Hippocampal formation (tissue), 2 donors: Measurements from ENCODE around the gene PLAAT3.
"Not testable (repeated sequence)": the region's sequence is repeated elsewhere in the genome, so short reads cannot be mapped to it uniquely, and the experiment has no call there.

Experiments
- DNase-seq, 2 donors: peaks; one replicate each; lab custom pipeline; 2025; lab: John Stamatoyannopoulos, UW

PLAAT3 gene

GRCh38 chr11:63567044-63567840 is 47.0 kb downstream of the PLAAT3 start:
- no peak for DNase-seq

DNA sequence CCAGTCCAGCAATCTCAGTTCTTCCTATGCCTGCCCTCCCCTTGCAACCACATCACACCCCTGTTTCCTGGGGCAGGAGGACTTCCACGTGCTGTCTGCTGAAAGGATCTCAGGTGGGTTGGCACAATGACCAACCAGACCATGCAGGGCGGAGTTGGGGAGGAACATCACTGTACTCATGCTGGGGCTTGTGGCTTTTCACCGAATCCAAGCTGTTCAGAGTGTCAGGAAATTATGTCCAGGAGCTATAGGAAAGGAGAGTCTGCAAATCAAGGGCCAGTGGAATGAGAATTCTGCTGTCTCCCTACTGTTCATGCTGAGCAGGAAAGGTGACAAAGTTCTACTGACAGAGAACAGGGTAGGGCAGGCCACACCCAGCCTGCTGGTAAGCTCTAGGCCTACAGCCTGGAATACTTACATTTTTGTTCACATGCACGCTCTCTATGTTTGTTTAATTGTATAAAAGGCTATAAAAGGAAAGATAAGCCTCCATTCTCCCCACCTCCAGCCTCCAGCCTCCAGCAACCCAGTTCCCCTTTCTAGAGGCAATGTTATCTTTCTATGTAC is 49.4 kb downstream of the PLAAT3 start:
- DNase-seq = no peak

DNA sequence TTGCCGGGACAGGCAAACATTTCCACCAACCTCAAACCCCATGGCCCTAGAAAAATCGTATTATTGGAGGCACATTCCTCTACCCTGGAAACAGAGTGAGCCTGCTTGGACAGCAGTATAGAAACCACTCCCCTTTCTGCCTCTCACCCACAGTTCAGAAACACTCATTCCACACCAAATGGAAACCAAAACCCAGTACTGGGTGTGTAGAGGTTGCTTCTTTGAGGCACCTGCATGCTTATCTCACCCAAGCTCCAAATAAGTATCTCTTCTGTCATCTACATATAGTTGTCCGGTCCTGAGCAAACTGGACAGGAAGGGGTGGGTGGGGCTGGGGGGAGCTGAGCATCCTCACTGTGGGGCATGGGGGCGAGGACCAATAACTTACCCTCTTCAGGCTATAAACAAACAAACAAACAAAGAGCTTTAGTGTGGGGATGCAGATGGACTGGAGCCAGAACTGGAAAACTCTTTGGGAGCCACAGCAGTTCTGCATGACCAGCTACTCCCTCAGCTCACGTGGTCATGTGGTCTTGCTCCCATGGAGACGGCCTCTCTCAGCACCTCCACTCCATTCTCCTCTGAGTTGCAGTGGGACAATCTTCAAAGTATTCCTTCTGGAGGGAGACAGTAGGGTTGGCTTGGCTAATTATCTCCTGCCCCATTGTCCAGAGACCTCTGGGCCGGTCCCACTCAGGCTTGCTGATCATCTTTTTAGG is 50.0 kb downstream of the PLAAT3 start:
- DNase-seq = peak in 1 of 2 donors; percentile 25

- no peak for DNase-seq
These were observed 50.8 kb downstream of the PLAAT3 start, which contains the start of gene PLAAT2 for GRCh38 chr11:63563201-63564055. Gene PLAAT2 (minus strand): TSS chr11:63563379. CDS start chr11:63563324, 55 bp downstream.

- DNase-seq = no peak
These were observed 53.6 kb downstream of the PLAAT3 start for GRCh38 chr11:63560506-63561180.

- DNase-seq = no peak
These were observed 55.6 kb downstream of the PLAAT3 start for GRCh38 chr11:63558459-63559157.

GRCh38 chr11:63557570-63557969 is 56.7 kb downstream of the PLAAT3 start:
- no peak for DNase-seq

- no peak for DNase-seq
These were observed 57.7 kb downstream of the PLAAT3 start for GRCh38 chr11:63556404-63557013.

GRCh38 chr11:63554877-63555223 is 59.4 kb downstream of the PLAAT3 start:
- no peak for DNase-seq

DNA sequence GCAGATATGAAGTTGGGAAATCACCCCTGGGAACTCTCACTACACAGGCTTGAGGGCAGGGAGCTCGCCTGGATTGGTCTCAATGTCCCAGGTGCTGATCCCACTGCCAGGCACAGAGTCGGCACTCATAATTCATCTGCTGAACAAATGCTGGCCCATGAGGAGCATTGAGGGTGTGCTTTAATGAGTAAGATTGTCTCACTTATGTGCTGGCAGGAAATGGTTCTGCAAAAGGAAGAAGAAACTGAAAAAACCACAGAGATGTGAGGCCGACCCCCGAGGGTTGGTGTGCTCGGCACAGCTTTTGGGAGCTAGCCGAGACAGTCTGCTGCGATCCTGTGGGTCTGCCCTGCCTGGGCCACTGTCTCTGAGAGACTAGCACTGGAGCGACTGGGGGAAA is 60.5 kb downstream of the PLAAT3 start:
- no peak for DNase-seq

DNA sequence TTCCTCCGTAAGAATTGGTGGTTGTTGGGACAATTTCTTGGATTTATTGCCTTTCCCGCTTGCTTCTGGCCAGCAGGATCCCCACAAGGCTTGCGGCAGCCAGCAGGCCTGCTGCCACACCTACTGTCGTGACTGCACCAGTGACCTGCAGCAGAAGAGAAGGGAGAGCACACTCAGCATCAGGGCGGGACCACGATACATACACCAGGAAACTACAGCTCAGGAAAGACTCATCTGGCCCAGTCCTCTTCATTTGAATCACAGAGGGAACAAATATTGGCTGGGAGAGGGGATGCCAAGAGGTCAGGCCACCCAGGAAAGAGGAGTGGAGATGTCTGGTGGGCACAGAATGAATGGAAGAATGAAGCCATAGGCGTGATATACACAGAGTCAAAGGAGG is 61.3 kb downstream of the PLAAT3 start:
- no peak for DNase-seq

DNA sequence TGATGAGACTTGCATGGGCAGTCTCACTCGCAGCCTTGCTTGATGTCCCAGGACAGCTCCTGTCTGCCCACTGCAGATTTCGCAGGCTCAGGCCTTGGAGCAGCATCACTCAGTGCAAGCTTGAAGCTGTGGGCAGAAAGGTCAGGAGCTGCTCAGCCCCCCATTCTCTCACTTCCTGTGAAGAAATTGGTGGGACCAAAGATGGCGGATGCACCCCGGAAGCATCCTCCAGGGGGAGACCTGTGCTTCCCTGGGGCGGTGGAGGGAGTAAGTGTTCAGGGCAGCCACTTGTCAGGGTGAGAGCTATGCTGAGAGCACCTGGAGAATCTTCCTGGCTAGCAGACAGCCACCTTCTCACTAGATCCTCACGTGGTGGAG is 62.4 kb downstream of the PLAAT3 start:
- DNase-seq = no peak

- no peak for DNase-seq
These were observed 62.9 kb downstream of the PLAAT3 start for GRCh38 chr11:63551091-63551888.

DNA sequence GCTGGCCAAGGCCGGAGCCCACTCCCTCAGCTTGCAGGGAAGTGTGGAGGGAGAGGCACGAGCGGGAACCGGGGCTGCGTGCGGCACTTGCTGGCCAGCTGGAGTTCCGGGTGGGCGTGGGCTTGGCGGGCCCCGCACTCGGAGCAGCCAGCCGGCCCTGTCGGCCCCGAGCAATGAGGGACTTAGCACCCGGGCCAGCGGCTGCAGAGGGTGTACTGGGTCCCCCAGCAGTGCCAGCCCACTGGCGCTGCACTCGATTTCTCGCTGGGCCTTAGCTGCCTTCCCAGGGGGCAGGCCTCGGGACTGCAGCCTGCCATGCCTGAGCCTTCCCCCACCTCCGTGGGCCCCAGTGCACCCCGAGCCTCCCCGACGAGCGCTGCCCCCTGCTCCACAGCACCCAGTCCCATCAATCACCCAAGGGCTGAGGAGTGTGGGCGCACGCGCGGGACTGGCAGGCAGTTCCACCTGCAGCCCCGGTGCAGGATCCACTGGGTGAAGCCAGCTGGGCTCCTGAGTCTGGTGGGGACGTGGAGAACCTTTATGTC is 64.0 kb downstream of the PLAAT3 start:
- DNase-seq = not testable (repeated sequence)

DNA sequence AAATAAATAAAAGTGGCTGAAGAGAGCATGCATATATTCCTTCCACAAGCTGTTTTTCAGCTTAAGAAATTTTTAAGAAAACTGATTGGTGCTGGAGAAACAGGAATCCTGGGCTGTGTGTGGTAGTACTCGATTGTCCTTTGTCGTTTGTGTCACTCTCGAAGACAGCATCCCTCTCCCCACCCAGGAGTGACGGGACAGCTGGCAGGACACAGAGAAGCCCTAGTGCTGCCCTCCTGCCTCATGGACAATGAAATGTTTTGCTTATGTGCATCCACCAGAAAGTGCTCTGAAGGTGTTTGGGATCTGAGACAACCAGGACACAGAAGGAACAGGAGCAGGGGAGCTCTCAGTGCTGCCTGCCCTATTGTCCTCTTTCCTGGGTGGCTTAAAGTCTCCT is 64.8 kb downstream of the PLAAT3 start:
- peak in 1 of 2 donors; percentile 38 for DNase-seq

GRCh38 chr11:63548178-63548577 is 66.1 kb downstream of the PLAAT3 start:
- DNase-seq = no peak

DNA sequence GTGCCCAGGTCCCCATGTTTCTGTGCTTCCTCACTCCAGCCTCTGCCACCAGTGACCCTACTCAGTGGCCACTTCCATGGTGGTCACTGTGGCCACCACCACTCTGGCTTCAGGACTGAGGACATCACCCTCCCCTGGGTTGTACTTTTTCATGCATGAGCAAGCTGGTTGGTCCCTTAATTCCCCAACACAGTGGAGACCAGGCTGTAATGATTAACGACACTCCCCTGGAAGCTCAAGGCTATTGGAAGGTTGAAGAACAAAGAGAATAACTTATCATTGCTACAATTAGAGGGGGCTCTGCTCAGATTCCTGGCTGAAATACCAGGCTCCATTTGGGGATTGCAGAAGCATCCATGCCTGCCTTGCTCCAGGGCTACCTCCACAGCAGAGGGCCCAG is 67.2 kb downstream of the PLAAT3 start:
- no peak for DNase-seq

DNA sequence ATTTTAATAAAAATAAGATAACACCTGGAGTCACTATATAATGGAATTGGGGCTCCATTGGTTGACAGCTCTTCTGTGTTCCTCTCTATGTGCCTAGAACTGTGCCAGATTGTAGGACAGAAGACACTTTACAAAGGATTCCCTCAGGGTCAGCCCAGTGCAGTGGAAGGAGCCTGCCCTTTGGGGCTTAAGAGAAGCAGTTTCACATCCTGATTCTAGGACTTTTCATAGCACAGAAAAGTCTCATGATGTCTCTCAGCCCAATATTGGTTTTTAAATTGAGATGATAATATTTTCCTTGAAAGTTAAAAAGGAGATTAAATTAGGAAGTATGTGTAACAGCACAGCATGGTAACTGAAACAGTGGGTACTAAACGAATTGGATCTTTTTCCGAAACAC is 70.5 kb downstream of the PLAAT3 start:
- no peak for DNase-seq

- DNase-seq = not testable (repeated sequence)
These were observed 71.7 kb downstream of the PLAAT3 start for GRCh38 chr11:63542506-63542905.
